GM18520 (cell line): ENCODE data around the gene MORN4.

Source experiments
- ATAC-seq: cut with Tn5 transposase; IDR thresholded peaks from one replicate; pipeline ENCODE4 v1.9.1; 2021; ENCODE audit not compliant: unreplicated experiment

MORN4 gene

GRCh38 chr10:97575127-97575668 is 58.1 kb downstream of the MORN4 start:
- ATAC-seq, result no peak

- no peak for ATAC-seq
These were observed 58.8 kb downstream of the MORN4 start for GRCh38 chr10:97574374-97575126.

GRCh38 chr10:97573672-97574071 is 59.6 kb downstream of the MORN4 start:
- ATAC-seq, result no peak

- ATAC-seq, result no peak
These were observed 60.3 kb downstream of the MORN4 start for GRCh38 chr10:97573021-97573420.

GRCh38 chr10:97572214-97572989 is 60.9 kb downstream of the MORN4 start, which contains the start of gene ANKRD2:
TSS of gene ANKRD2 (plus strand) at chr10:97572779. CDS start at chr10:97572789, 10 bp downstream.
- ATAC-seq, result no peak

- ATAC-seq, result no peak
These were observed 61.7 kb downstream of the MORN4 start for GRCh38 chr10:97571622-97572021.

- no peak for ATAC-seq
These were observed 62.4 kb downstream of the MORN4 start for GRCh38 chr10:97570789-97571471.

- no peak for ATAC-seq
These were observed 63.0 kb downstream of the MORN4 start for GRCh38 chr10:97570146-97570788.

- no peak for ATAC-seq
These were observed 65.4 kb downstream of the MORN4 start for GRCh38 chr10:97567891-97568290.

- ATAC-seq, result no peak
These were observed 66.8 kb downstream of the MORN4 start for GRCh38 chr10:97566336-97566996.

- ATAC-seq, result no peak
These were observed 68.5 kb downstream of the MORN4 start for GRCh38 chr10:97564776-97565175.
